LNCAP (cell line): Measurements from ENCODE around the gene ZRANB2.

Experiments
- CTCF ChIP-seq: fragments of 450-650 bp; IDR thresholded peaks from 2 replicates; pipeline ENCODE4 v1.5.1; 2017; ENCODE audit warnings: mild to moderate bottlenecking

Gene ZRANB2

GRCh38 chr1:71086331-71086730, 5.5 kb upstream of the ZRANB2 start:
- TF ChIP-seq CTCF = no peak

- TF ChIP-seq CTCF = no peak
Measured at GRCh38 chr1:71083271-71083670, 2.4 kb upstream of the ZRANB2 start.

- TF ChIP-seq CTCF = no peak
Measured at GRCh38 chr1:71081697-71082080, 854 bp upstream of the ZRANB2 start.

- no peak for TF ChIP-seq CTCF
Measured at GRCh38 chr1:71080230-71080738, 551 bp downstream of the ZRANB2 start.

GRCh38 chr1:71074681-71075080, 6.2 kb downstream of the ZRANB2 start:
- TF ChIP-seq CTCF = no peak

- TF ChIP-seq CTCF = no peak
Measured at GRCh38 chr1:71072273-71072672, 8.6 kb downstream of the ZRANB2 start.

GRCh38 chr1:71071720-71072119, 9.1 kb downstream of the ZRANB2 start:
- TF ChIP-seq CTCF = no peak
